OCI-LY1 (cell line): Measurements from ENCODE around the gene SLC39A5.

Source experiments
- H2AFZ ChIP-seq: fragments of 200-600 bp; sonication (generic), shearing (Covaris generic); 2 replicates; pipeline ENCODE4 v1.6.0; 2014; ENCODE audit warnings: antibody characterized with exemption, mild to moderate bottlenecking, low read length
- H3F3A ChIP-seq: fragments of 200-600 bp; sonication (generic), shearing (Covaris generic); 2 replicates; pipeline ENCODE4 v1.6.0; 2014; ENCODE audit warnings: mild to moderate bottlenecking, antibody characterized with exemption, low read length, moderate library complexity; ENCODE audit not compliant: insufficient read depth
- H3K27ac ChIP-seq: fragments of 200-600 bp; sonication (generic); 2 replicates; pipeline ENCODE4 v1.5.1; 2014; ENCODE audit warnings: low read length, mixed run types, mild to moderate bottlenecking, low read depth; ENCODE audit not compliant: poor library complexity, severe bottlenecking
- H3K27me3 ChIP-seq: fragments of 200-600 bp; sonication (generic); 2 replicates; pipeline ENCODE4 v1.6.0; 2014; ENCODE audit warnings: antibody characterized with exemption, mild to moderate bottlenecking, low read length, moderate library complexity; ENCODE audit not compliant: insufficient read depth
- H3K36me3 ChIP-seq: fragments of 200-600 bp; sonication (generic); 2 replicates; pipeline ENCODE4 v1.6.1; 2014; ENCODE audit warnings: mild to moderate bottlenecking, antibody characterized with exemption, low read length, moderate library complexity, mixed read lengths; ENCODE audit not compliant: insufficient read depth
- H3K4me1 ChIP-seq: fragments of 200-600 bp; sonication (generic); 2 replicates; pipeline ENCODE4 v1.5.1; 2014; ENCODE audit warnings: mild to moderate bottlenecking, low read length, moderate library complexity; ENCODE audit not compliant: insufficient read depth, severe bottlenecking
- H3K4me2 ChIP-seq: fragments of 200-600 bp; sonication (generic), shearing (Covaris generic); 2 replicates; pipeline ENCODE4 v1.6.1; 2014; ENCODE audit warnings: low read length
- H3K4me3 ChIP-seq: fragments of 200-600 bp; sonication (generic); 2 replicates; pipeline ENCODE4 v1.5.1; 2014; ENCODE audit warnings: low read length, low read depth, mild to moderate bottlenecking, mixed read lengths; ENCODE audit not compliant: poor library complexity, severe bottlenecking
- H3K79me2 ChIP-seq: fragments of 200-600 bp; shearing (Covaris generic); 2 replicates; pipeline ENCODE4 v1.6.1; 2016; ENCODE audit warnings: mixed run types, low read length, mixed read lengths; ENCODE audit not compliant: insufficient read depth
- H3K9ac ChIP-seq: fragments of 200-600 bp; sonication (generic), shearing (Covaris generic); 2 replicates; pipeline ENCODE4 v1.6.1; 2014; ENCODE audit warnings: mild to moderate bottlenecking, low read length, mixed read lengths
- H3K9me2 ChIP-seq: fragments of 200-600 bp; sonication (generic), shearing (Covaris generic); 2 replicates; pipeline ENCODE4 v1.6.1; 2014; ENCODE audit warnings: low read depth, mild to moderate bottlenecking, low read length, mixed read lengths
- H3K9me3 ChIP-seq: fragments of 200-600 bp; shearing (Covaris generic); 2 replicates; pipeline ENCODE4 v1.6.1; 2014; ENCODE audit warnings: low read length, mixed read lengths
- H4K20me1 ChIP-seq: fragments of 200-600 bp; sonication (generic), shearing (Covaris generic); 2 replicates; pipeline ENCODE4 v1.6.0; 2016; ENCODE audit warnings: mild to moderate bottlenecking, low read length; ENCODE audit not compliant: insufficient read depth
- CTCF ChIP-seq: fragments of 200-600 bp; sonication (generic), shearing (Covaris generic); IDR thresholded peaks from 2 replicates; pipeline ENCODE4 v1.5.1; 2017; ENCODE audit warnings: mild to moderate bottlenecking, antibody characterized with exemption, low read length, moderate library complexity, mixed read lengths
- EZH2 ChIP-seq: fragments of 200-600 bp; sonication (generic), shearing (Covaris generic); IDR thresholded peaks from 2 replicates; pipeline ENCODE4 v1.8.0; 2017; ENCODE audit warnings: borderline replicate concordance, mixed run types, mild to moderate bottlenecking, antibody characterized with exemption, low read length, moderate library complexity, mixed read lengths

SLC39A5 gene

GRCh38 chr12:56231184-56231582 lies 1.3 kb downstream of the SLC39A5 start:
- Histone ChIP-seq H3K4me1 (no peaks in the 10 kb centered on the region), H3K4me3 (no peak overlapping the region), H3K9ac (no peak overlapping the region), H3K9me2 (no peaks in the 10 kb centered on the region), H3K79me2 (no peaks in the 10 kb centered on the region), H2AFZ (no peak overlapping the region), H4K20me1 (no peaks in the 10 kb centered on the region), H3F3A (no peaks in the 10 kb centered on the region), H3K27ac (no peak overlapping the region), H3K27me3 (no peaks in the 10 kb centered on the region), H3K36me3 (no peaks in the 10 kb centered on the region), H3K4me2 (no peak overlapping the region), H3K9me3 (no peaks in the 10 kb centered on the region)
- no peak for TF ChIP-seq CTCF
- no peak for TF ChIP-seq EZH2

- Histone ChIP-seq H3K9ac (no peak overlapping the region), H3K36me3 (peaks cover 6% of the 10 kb centered on the region), H3K79me2 (no peaks in the 10 kb centered on the region), H3K4me2 (no peak overlapping the region), H3K9me2 (no peaks in the 10 kb centered on the region), H3F3A (no peaks in the 10 kb centered on the region), H3K9me3 (no peaks in the 10 kb centered on the region), H3K4me3 (no peak overlapping the region), H4K20me1 (no peaks in the 10 kb centered on the region), H3K27me3 (no peaks in the 10 kb centered on the region), H3K27ac (no peak overlapping the region), H2AFZ (no peak overlapping the region), H3K4me1 (no peaks in the 10 kb centered on the region)
- TF ChIP-seq CTCF (no peak), EZH2 (no peak)
Observed at GRCh38 chr12:56234746-56235436, 5.0 kb downstream of the SLC39A5 start.

DNA sequence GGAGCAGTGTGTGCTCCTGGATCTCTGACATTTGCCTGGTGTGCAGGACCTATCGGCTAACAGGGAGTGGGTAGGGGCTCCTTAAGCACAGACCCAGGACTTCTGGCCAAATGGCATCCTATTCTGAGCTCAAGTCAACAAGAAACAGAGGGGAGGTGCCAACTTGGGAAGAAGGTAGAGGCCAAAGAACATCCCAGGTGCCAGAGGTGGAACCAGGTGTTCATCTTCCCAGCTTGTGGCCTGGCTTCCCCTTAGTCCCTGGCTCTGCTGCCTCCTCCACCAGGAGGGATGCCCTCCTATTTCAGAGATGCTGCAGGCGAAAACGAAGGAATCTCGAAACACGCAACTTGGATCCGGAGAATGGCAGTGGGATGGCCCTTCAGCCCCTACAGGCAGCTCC lies 6.2 kb downstream of the SLC39A5 start:
- no peak overlapping the region for H3K4me3 ChIP-seq
- no peak overlapping the region for H3K9ac ChIP-seq
- no peaks in the 10 kb centered on the region for H4K20me1 ChIP-seq
- no peaks in the 10 kb centered on the region for H3F3A ChIP-seq
- TF ChIP-seq CTCF (no peak), EZH2 (no peak)
- no peak overlapping the region for H3K4me2 ChIP-seq
- no peaks in the 10 kb centered on the region for H3K79me2 ChIP-seq
- H3K27ac ChIP-seq = no peak overlapping the region
- H2AFZ ChIP-seq = no peak overlapping the region
- H3K27me3 ChIP-seq = no peaks in the 10 kb centered on the region
- peaks cover 16% of the 10 kb centered on the region for H3K36me3 ChIP-seq
- H3K9me3 ChIP-seq = no peaks in the 10 kb centered on the region
- H3K9me2 ChIP-seq = no peaks in the 10 kb centered on the region
- no peaks in the 10 kb centered on the region for H3K4me1 ChIP-seq
